GM21360 (cell line): Measurements from ENCODE around the gene NXPH4.

Experiments used
- ATAC-seq: cut with Tn5 transposase; IDR thresholded peaks from one replicate; pipeline ENCODE4 v1.9.1; 2021; ENCODE audit warnings: mild to moderate bottlenecking, moderate library complexity; ENCODE audit not compliant: unreplicated experiment

NXPH4 gene

GRCh38 chr12:57216014-57216911 is at the start of gene NXPH4:
Gene NXPH4, plus strand, starts transcription at chr12:57216794. Its CDS starts 176 bp downstream, at chr12:57216970.
- no peak for ATAC-seq

GRCh38 chr12:57166971-57167371 is 49.6 kb upstream of the NXPH4 start:
- no peak for ATAC-seq

- ATAC-seq, result no peak
These were observed 48.5 kb upstream of the NXPH4 start for GRCh38 chr12:57168058-57168457.

- ATAC-seq, result no peak
These were observed 47.4 kb upstream of the NXPH4 start for GRCh38 chr12:57169046-57169795.

- no peak for ATAC-seq
These were observed 46.6 kb upstream of the NXPH4 start for GRCh38 chr12:57169969-57170368.

GRCh38 chr12:57170408-57170807 is 46.2 kb upstream of the NXPH4 start:
- ATAC-seq, result no peak

- ATAC-seq, result no peak
These were observed 45.7 kb upstream of the NXPH4 start for GRCh38 chr12:57170927-57171326.

- ATAC-seq, result no peak
These were observed 44.9 kb upstream of the NXPH4 start for GRCh38 chr12:57171668-57172067.

GRCh38 chr12:57173089-57173488 is 43.5 kb upstream of the NXPH4 start:
- no peak for ATAC-seq

GRCh38 chr12:57173683-57174082 is 42.9 kb upstream of the NXPH4 start:
- no peak for ATAC-seq

- ATAC-seq, result no peak
These were observed 41.0 kb upstream of the NXPH4 start for GRCh38 chr12:57175428-57176138.

GRCh38 chr12:57176139-57176477 is 40.5 kb upstream of the NXPH4 start:
- ATAC-seq, result no peak

- no peak for ATAC-seq
These were observed 39.7 kb upstream of the NXPH4 start for GRCh38 chr12:57176846-57177245.

GRCh38 chr12:57177354-57177753 is 39.2 kb upstream of the NXPH4 start:
- no peak for ATAC-seq

GRCh38 chr12:57178213-57178612 is 38.4 kb upstream of the NXPH4 start:
- ATAC-seq, result no peak

- no peak for ATAC-seq
These were observed 37.1 kb upstream of the NXPH4 start for GRCh38 chr12:57179331-57180086.

- no peak for ATAC-seq
These were observed 36.1 kb upstream of the NXPH4 start for GRCh38 chr12:57180321-57180989.

GRCh38 chr12:57181072-57181471 is 35.5 kb upstream of the NXPH4 start:
- no peak for ATAC-seq

- ATAC-seq, result no peak
These were observed 34.9 kb upstream of the NXPH4 start for GRCh38 chr12:57181561-57182155.
